Glutamatergic neuron (in vitro differentiated cells): ENCODE data around the gene ELF4. TPM values are rescaled to one million over a fixed set of nuclear protein-coding genes. Genes with fewer than 3 reads are reported as not detected.

Experiments
- DNase-seq: peaks from one replicate; pipeline ENCODE4 v3.0.0; 2022
- H3K27ac Mint-ChIP-seq: one replicate; pipeline ENCODE4 v1.8.0; 2020; ENCODE audit warnings: mild to moderate bottlenecking, mixed read lengths, inconsistent platforms; ENCODE audit not compliant: unreplicated experiment
- H3K27me3 Mint-ChIP-seq: one replicate; pipeline ENCODE4 v1.8.0; 2020; ENCODE audit warnings: mild to moderate bottlenecking, moderate library complexity, mixed read lengths, inconsistent platforms; ENCODE audit not compliant: unreplicated experiment
- H3K36me3 Mint-ChIP-seq: one replicate; pipeline ENCODE4 v1.8.0; 2020; ENCODE audit warnings: mild to moderate bottlenecking, mixed read lengths, inconsistent platforms; ENCODE audit not compliant: unreplicated experiment
- H3K4me1 Mint-ChIP-seq: one replicate; pipeline ENCODE4 v1.8.0; 2020; ENCODE audit warnings: mild to moderate bottlenecking, low read depth, mixed read lengths, inconsistent platforms; ENCODE audit not compliant: unreplicated experiment
- H3K4me3 Mint-ChIP-seq: one replicate; pipeline ENCODE4 v1.8.0; 2020; ENCODE audit warnings: mild to moderate bottlenecking, mixed read lengths, inconsistent platforms; ENCODE audit not compliant: unreplicated experiment
- H3K9me3 Mint-ChIP-seq: one replicate; pipeline ENCODE4 v1.8.0; 2020; ENCODE audit warnings: mild to moderate bottlenecking, moderate library complexity, mixed read lengths, inconsistent platforms; ENCODE audit not compliant: unreplicated experiment
- CTCF ChIP-seq: fragments of 200-600 bp; sonication (generic); IDR thresholded peaks from one replicate; pipeline ENCODE4 v1.5.0; 2021; ENCODE audit not compliant: partially characterized antibody, unreplicated experiment
- total RNA-seq: library from RNA; stranded (reverse); fragmentation: NEBNext Ultra II Directional; extraction: Animal tissue kit (Norgen Biotek cat#: 25700); gene quantifications from one replicate; pipeline ENCODE4 v1.2.1, GENCODE V29; 2021; ENCODE audit not compliant: unreplicated experiment

The ELF4 gene
- total RNA-seq, 1 donor from 2014 or later: 0.10 TPM

- no peak for TF ChIP-seq CTCF
- H3K27me3 Mint-ChIP-seq: no peaks in the 10 kb centered on the region
- H3K36me3 Mint-ChIP-seq: peaks cover 5% of the 10 kb centered on the region
- H3K4me3 Mint-ChIP-seq: no peak overlapping the region
- no peaks in the 10 kb centered on the region for H3K9me3 Mint-ChIP-seq
- DNase-seq: no peak
- H3K27ac Mint-ChIP-seq: no peak overlapping the region
- H3K4me1 Mint-ChIP-seq: no peaks in the 10 kb centered on the region
These were observed 60.5 kb downstream of the ELF4 start for GRCh38 chrX:130049821-130050220.

- H3K27ac Mint-ChIP-seq: no peak overlapping the region
These were observed 61.5 kb downstream of the ELF4 start for GRCh38 chrX:130048686-130049222.

GRCh38 chrX:130047416-130047815 is 62.9 kb downstream of the ELF4 start:
- Mint-ChIP-seq H3K4me3 (no peak overlapping the region), H3K36me3 (peaks cover 5% of the 10 kb centered on the region), H3K9me3 (no peaks in the 10 kb centered on the region), H3K27ac (no peak overlapping the region), H3K4me1 (no peaks in the 10 kb centered on the region), H3K27me3 (no peaks in the 10 kb centered on the region)
- no peak for TF ChIP-seq CTCF
- DNase-seq: no peak

More at GRCh38 chrX:130048686-130049222, 61.5 kb downstream of the ELF4 start:
- H3K27me3 Mint-ChIP-seq: no peaks in the 10 kb centered on the region
- no peak for TF ChIP-seq CTCF
- peaks cover 5% of the 10 kb centered on the region for H3K36me3 Mint-ChIP-seq
- H3K4me3 Mint-ChIP-seq: no peak overlapping the region
- no peaks in the 10 kb centered on the region for H3K4me1 Mint-ChIP-seq
- no peaks in the 10 kb centered on the region for H3K9me3 Mint-ChIP-seq
- no peak for DNase-seq

GRCh38 chrX:130039847-130040246 is 70.5 kb downstream of the ELF4 start:
- H3K27ac Mint-ChIP-seq: no peak overlapping the region
- H3K4me1 Mint-ChIP-seq: no peaks in the 10 kb centered on the region
- no peaks in the 10 kb centered on the region for H3K27me3 Mint-ChIP-seq
- TF ChIP-seq CTCF: no peak
- H3K9me3 Mint-ChIP-seq: no peaks in the 10 kb centered on the region
- no peak overlapping the region for H3K4me3 Mint-ChIP-seq
- no peak for DNase-seq
- no peaks in the 10 kb centered on the region for H3K36me3 Mint-ChIP-seq

GRCh38 chrX:130034178-130034577 is 76.1 kb downstream of the ELF4 start:
- no peak for DNase-seq
- no peak for TF ChIP-seq CTCF
- Mint-ChIP-seq H3K27ac (no peak overlapping the region), H3K9me3 (no peaks in the 10 kb centered on the region), H3K27me3 (no peaks in the 10 kb centered on the region), H3K4me1 (no peaks in the 10 kb centered on the region), H3K36me3 (no peaks in the 10 kb centered on the region), H3K4me3 (no peak overlapping the region)
